HepG2 (cell line): Measurements from ENCODE around the gene ALG8. TPM values are rescaled to one million over a fixed set of nuclear protein-coding genes. Genes with fewer than 3 reads are reported as not detected.

Experiments
- DR1 ChIP-seq: sonication (generic); formaldehyde crosslinking; IDR thresholded peaks from 2 replicates; pipeline ENCODE4 v1.8.0; 2021; ENCODE audit warnings: mild to moderate bottlenecking, missing genetic modification reagents, inconsistent platforms
- GATAD1 ChIP-seq: IDR thresholded peaks from 2 replicates; pipeline ENCODE4 v1.6.1; 2016; ENCODE audit warnings: missing genetic modification reagents, missing compliant biosample characterization
- MIER2 ChIP-seq: IDR thresholded peaks from 2 replicates; pipeline ENCODE4 v1.6.1; 2016; ENCODE audit warnings: missing biosample characterization, missing genetic modification reagents
- MXI1 ChIP-seq: IDR thresholded peaks from 3 replicates; pipeline ENCODE4 v1.6.1; 2012; ENCODE audit warnings: low read depth, low read length, inconsistent platforms, borderline replicate concordance
- NFE2L1 ChIP-seq: sonication (generic); formaldehyde crosslinking; IDR thresholded peaks from 2 replicates; pipeline ENCODE4 v1.4.0; 2020; ENCODE audit warnings: missing genetic modification reagents, mild to moderate bottlenecking, borderline replicate concordance
- NR2F1 ChIP-seq, 2 experiments: fragments of 450-650 bp in 1 of 2; formaldehyde crosslinking in 1 of 2; IDR thresholded peaks; 2 replicates each; pipeline versions ENCODE4 v1.5.0 to v1.6.1; 2016 to 2020; ENCODE audit warnings: mild to moderate bottlenecking in 1 of 2, missing compliant biosample characterization in 1 of 2, missing genetic modification reagents in 1 of 2, moderate library complexity in 1 of 2
- RARA ChIP-seq: IDR thresholded peaks from 2 replicates; pipeline ENCODE4 v1.6.1; 2016; ENCODE audit warnings: missing genetic modification reagents, missing compliant biosample characterization
- ZBTB44 ChIP-seq: sonication (generic); formaldehyde crosslinking; IDR thresholded peaks from 2 replicates; pipeline ENCODE4 v1.4.0; 2020; ENCODE audit warnings: missing genetic modification reagents
- ZFP90 ChIP-seq: sonication (generic); formaldehyde crosslinking; IDR thresholded peaks from 2 replicates; pipeline ENCODE4 v1.8.0; 2022; ENCODE audit warnings: missing genetic modification reagents, mild to moderate bottlenecking, inconsistent platforms, borderline replicate concordance
- polyA plus RNA-seq, 8 experiments: library from polyadenylated mRNA; depleted of rRNA in 3 of 8; stranded (reverse) in 7 of 8; unstranded in 1 of 8; fragments of >200 nt; fragmentation: Illumina TruSeq in 4 of 8; extraction: Trizol in 4 of 8; gene quantifications; 2 replicates each; pipeline versions ENCODE4 v1.2.1 to v1.2.3, GENCODE V29; 2011 to 2016; ENCODE audit warnings: low read depth in 4 of 8, missing spikeins in 1 of 8, mixed read lengths in 1 of 8; ENCODE audit not compliant: insufficient read depth in 1 of 8
- total RNA-seq, 5 experiments: library from RNA; depleted of rRNA; stranded (reverse); fragments of >200 nt; fragmentation: Illumina TruSeq; extraction: Trizol; gene quantifications; 2 replicates each; pipeline ENCODE4 v1.2.3, GENCODE V29; 2016; ENCODE audit warnings: low read depth in 1 of 5
- TF ChIP-seq, protein P1 (sequence below): sonication (generic); formaldehyde crosslinking; IDR thresholded peaks from 2 replicates; pipeline ENCODE4 v1.4.0; 2020; ENCODE audit warnings: mild to moderate bottlenecking, missing genetic modification reagents
- TF ChIP-seq, protein P2 (sequence below): sonication (generic); formaldehyde crosslinking; IDR thresholded peaks from 2 replicates; pipeline ENCODE4 v1.4.0; 2020; ENCODE audit warnings: missing genetic modification reagents
- TF ChIP-seq, protein P3 (sequence below): sonication (generic); formaldehyde crosslinking; IDR thresholded peaks from 2 replicates; pipeline ENCODE4 v1.5.1; 2020; ENCODE audit warnings: missing genetic modification reagents, mild to moderate bottlenecking, borderline replicate concordance
- TF ChIP-seq, protein P4 (sequence below): sonication (generic); formaldehyde crosslinking; IDR thresholded peaks from 2 replicates; pipeline ENCODE4 v1.4.0; 2020; ENCODE audit warnings: missing genetic modification reagents
- TF ChIP-seq, protein P5 (sequence below): sonication (generic); formaldehyde crosslinking; IDR thresholded peaks from 2 replicates; pipeline ENCODE4 v1.4.0; 2020; ENCODE audit warnings: missing genetic modification reagents, borderline replicate concordance
- TF ChIP-seq, protein P6 (sequence below): sonication (generic); formaldehyde crosslinking; IDR thresholded peaks from 2 replicates; pipeline ENCODE4 v1.8.1; 2023; ENCODE audit warnings: mild to moderate bottlenecking, missing genetic modification reagents

Gene ALG8
- total and polyA plus RNA-seq, 2 of the 13 experiments (the other 11 are each of a cell fraction or from before 2014, with no cell fraction given), result 75.8 to 88.0 TPM

GRCh38 chr11:78156127-78156844 lies 16.9 kb upstream of the ALG8 start (continued):
- TF ChIP-seq DR1 (CRISPR knock-in tag) (no peak), ZBTB44 (CRISPR knock-in tag) (0 out of 2 replicates have a peak, but pooled peaks have one; percentile 20), MXI1 (0 out of 3 replicates have a peak, but pooled peaks have one; percentile 45), MIER2 (CRISPR knock-in tag) (0 out of 2 replicates have a peak, but pooled peaks have one; percentile 24), GATAD1 (CRISPR knock-in tag) (0 out of 2 replicates have a peak, but pooled peaks have one; percentile 25), NR2F1 (CRISPR knock-in tag; IDR thresholded peaks at IDR 0.05) (peak; percentile 84 to 91; a peak in 3 of 4 replicates), RARA (CRISPR knock-in tag) (peak; percentile 99), NFE2L1 (CRISPR knock-in tag) (no peak), ZFP90 (CRISPR knock-in tag) (no peak)
- TF ChIP-seq, protein P1, sequence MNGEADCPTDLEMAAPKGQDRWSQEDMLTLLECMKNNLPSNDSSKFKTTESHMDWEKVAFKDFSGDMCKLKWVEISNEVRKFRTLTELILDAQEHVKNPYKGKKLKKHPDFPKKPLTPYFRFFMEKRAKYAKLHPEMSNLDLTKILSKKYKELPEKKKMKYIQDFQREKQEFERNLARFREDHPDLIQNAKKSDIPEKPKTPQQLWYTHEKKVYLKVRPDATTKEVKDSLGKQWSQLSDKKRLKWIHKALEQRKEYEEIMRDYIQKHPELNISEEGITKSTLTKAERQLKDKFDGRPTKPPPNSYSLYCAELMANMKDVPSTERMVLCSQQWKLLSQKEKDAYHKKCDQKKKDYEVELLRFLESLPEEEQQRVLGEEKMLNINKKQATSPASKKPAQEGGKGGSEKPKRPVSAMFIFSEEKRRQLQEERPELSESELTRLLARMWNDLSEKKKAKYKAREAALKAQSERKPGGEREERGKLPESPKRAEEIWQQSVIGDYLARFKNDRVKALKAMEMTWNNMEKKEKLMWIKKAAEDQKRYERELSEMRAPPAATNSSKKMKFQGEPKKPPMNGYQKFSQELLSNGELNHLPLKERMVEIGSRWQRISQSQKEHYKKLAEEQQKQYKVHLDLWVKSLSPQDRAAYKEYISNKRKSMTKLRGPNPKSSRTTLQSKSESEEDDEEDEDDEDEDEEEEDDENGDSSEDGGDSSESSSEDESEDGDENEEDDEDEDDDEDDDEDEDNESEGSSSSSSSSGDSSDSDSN (CRISPR knock-in tag), result no peak
- TF ChIP-seq, protein P2, sequence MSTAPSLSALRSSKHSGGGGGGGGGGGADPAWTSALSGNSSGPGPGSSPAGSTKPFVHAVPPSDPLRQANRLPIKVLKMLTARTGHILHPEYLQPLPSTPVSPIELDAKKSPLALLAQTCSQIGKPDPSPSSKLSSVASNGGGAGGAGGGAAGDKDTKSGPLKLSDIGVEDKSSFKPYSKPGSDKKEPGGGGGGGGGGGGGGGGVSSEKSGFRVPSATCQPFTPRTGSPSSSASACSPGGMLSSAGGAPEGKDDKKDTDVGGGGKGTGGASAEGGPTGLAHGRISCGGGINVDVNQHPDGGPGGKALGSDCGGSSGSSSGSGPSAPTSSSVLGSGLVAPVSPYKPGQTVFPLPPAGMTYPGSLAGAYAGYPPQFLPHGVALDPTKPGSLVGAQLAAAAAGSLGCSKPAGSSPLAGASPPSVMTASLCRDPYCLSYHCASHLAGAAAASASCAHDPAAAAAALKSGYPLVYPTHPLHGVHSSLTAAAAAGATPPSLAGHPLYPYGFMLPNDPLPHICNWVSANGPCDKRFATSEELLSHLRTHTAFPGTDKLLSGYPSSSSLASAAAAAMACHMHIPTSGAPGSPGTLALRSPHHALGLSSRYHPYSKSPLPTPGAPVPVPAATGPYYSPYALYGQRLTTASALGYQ (CRISPR knock-in tag), result peak; percentile 64; the same call in 1 of the 2 replicates
- TF ChIP-seq, protein P3, sequence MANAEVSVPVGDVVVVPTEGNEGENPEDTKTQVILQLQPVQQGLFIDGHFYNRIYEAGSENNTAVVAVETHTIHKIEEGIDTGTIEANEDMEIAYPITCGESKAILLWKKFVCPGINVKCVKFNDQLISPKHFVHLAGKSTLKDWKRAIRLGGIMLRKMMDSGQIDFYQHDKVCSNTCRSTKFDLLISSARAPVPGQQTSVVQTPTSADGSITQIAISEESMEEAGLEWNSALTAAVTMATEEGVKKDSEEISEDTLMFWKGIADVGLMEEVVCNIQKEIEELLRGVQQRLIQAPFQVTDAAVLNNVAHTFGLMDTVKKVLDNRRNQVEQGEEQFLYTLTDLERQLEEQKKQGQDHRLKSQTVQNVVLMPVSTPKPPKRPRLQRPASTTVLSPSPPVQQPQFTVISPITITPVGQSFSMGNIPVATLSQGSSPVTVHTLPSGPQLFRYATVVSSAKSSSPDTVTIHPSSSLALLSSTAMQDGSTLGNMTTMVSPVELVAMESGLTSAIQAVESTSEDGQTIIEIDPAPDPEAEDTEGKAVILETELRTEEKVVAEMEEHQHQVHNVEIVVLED, result peak; percentile 22; the same call in 1 of the 2 replicates
- TF ChIP-seq, protein P4, sequence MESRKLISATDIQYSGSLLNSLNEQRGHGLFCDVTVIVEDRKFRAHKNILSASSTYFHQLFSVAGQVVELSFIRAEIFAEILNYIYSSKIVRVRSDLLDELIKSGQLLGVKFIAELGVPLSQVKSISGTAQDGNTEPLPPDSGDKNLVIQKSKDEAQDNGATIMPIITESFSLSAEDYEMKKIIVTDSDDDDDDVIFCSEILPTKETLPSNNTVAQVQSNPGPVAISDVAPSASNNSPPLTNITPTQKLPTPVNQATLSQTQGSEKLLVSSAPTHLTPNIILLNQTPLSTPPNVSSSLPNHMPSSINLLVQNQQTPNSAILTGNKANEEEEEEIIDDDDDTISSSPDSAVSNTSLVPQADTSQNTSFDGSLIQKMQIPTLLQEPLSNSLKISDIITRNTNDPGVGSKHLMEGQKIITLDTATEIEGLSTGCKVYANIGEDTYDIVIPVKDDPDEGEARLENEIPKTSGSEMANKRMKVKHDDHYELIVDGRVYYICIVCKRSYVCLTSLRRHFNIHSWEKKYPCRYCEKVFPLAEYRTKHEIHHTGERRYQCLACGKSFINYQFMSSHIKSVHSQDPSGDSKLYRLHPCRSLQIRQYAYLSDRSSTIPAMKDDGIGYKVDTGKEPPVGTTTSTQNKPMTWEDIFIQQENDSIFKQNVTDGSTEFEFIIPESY (CRISPR knock-in tag), result peak; percentile 75; the same call in 1 of the 2 replicates
- TF ChIP-seq, protein P5, sequence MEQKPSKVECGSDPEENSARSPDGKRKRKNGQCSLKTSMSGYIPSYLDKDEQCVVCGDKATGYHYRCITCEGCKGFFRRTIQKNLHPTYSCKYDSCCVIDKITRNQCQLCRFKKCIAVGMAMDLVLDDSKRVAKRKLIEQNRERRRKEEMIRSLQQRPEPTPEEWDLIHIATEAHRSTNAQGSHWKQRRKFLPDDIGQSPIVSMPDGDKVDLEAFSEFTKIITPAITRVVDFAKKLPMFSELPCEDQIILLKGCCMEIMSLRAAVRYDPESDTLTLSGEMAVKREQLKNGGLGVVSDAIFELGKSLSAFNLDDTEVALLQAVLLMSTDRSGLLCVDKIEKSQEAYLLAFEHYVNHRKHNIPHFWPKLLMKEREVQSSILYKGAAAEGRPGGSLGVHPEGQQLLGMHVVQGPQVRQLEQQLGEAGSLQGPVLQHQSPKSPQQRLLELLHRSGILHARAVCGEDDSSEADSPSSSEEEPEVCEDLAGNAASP (CRISPR knock-in tag), result peak; percentile 98
- TF ChIP-seq, protein P6, sequence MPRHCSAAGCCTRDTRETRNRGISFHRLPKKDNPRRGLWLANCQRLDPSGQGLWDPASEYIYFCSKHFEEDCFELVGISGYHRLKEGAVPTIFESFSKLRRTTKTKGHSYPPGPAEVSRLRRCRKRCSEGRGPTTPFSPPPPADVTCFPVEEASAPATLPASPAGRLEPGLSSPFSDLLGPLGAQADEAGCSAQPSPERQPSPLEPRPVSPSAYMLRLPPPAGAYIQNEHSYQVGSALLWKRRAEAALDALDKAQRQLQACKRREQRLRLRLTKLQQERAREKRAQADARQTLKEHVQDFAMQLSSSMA (CRISPR knock-in tag), result peak; percentile 51; the same call in 1 of the 2 replicates
